Hypothalamus (tissue), 51 donors: Measurements from ENCODE around the gene CYP17A1.

ENCODE experiments used
- DNase-seq, 51 donors: peaks; one replicate each; lab custom pipeline; 2025; lab: John Stamatoyannopoulos, UW

Gene CYP17A1

DNA sequence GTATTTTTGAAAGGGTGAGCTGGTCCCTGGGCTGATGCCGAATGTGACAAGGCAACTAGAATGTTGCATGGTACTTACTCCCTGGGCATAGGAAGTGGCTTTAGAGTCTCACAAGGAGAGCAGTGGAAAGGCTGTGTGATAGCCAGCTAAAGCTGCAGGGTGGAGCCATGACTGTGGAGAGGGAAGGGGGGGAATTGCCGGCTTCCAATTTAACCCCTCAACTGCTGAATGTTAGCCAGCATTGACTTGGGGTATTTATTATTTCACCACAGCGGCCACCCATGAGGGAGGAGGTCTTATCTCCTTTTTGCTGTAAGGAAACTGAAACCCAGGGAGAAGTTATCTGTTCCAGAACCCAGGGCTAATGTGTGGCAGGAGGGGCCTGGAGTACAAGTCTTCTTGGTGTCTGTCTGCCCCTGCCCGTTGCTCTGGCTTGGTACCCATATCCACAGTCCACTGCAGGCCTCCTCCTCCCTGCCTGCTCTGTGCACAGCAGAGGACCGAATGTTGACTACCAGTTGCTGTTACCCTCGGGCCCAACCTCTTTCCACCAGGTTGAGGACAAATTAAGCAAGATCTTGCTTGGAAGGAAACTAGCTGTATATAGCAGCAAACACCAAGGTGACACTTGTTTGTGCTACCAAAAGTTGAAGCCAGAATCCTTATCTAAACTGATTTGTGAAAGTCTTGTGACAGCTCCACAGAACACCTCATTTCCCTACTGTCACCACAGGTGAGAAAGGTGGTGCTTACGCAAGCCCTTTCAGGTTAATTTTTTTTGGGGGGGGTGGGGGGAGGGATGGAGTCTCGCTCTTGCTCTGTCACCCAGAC, 55.9 kb downstream of the CYP17A1 start:
- DNase-seq: no peak
